Ishikawa (cell line): ENCODE data around the gene RRAD.

Experiments
- CEBPB ChIP-seq: IDR thresholded peaks from 2 replicates; pipeline ENCODE4 v1.6.1; 2012
- CREB1 ChIP-seq: IDR thresholded peaks from 2 replicates; pipeline ENCODE4 v1.6.1; 2012; ENCODE audit warnings: low read depth
- EGR1 ChIP-seq: IDR thresholded peaks from 2 replicates; pipeline ENCODE4 v1.6.1; 2012
- EP300 ChIP-seq: IDR thresholded peaks from 2 replicates; pipeline ENCODE4 v1.6.1; 2012; ENCODE audit warnings: borderline replicate concordance
- NFIC ChIP-seq: IDR thresholded peaks from 2 replicates; pipeline ENCODE4 v1.6.1; 2012
- RAD21 ChIP-seq: IDR thresholded peaks from 2 replicates; pipeline ENCODE4 v1.6.1; 2012; ENCODE audit warnings: low read depth
- TAF1 ChIP-seq: IDR thresholded peaks from 2 replicates; pipeline ENCODE4 v1.6.1; 2012; ENCODE audit warnings: low read depth, mild to moderate bottlenecking
- TCF12 ChIP-seq: IDR thresholded peaks from 2 replicates; pipeline ENCODE4 v1.6.1; 2012; ENCODE audit warnings: low read depth
- YY1 ChIP-seq: IDR thresholded peaks from 2 replicates; pipeline ENCODE4 v1.6.1; 2012; ENCODE audit warnings: low read depth
- TF ChIP-seq, protein P1 (sequence below): IDR thresholded peaks from 2 replicates; pipeline ENCODE4 v1.6.1; 2012
- TF ChIP-seq, protein P2 (sequence below): IDR thresholded peaks from 2 replicates; pipeline ENCODE4 v1.6.1; 2012; ENCODE audit warnings: low read depth, mild to moderate bottlenecking

DNA sequence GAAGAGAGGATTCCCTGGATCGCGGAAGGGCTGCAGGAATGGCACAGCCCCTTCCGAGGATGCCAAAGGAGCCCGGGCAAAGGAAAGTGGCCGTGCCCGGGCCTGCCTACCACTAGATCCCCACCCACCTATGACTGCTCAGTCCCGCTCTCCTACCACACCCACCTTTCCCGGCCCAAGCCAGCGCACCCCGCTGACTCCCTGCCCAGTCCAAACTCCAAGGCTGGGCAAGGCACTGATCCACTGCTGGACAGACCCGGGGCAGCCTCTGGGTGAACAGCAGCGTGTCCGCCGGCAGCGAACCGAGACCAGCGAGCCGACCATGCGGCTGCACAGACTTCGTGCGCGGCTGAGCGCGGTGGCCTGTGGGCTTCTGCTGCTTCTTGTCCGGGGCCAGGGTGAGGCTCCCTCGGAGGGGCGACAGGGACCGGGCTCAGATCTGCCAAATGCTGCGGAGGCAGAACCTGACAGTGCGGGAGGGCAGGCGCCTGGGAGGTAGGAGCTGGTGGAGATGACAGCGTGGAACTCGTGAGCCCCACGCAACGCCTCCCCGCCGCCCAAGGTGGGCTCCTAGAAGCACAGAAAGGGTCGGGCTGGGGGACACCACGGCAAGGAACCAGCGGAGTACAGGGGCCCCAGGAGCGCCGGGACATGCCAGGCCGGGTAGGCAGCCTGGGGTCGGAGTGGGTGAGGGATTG lies 10.1 kb upstream of the RRAD start, which contains the start of gene CES2:
- TF ChIP-seq CEBPB (no peak), YY1 (no peak), TAF1 (no peak), EP300 (no peak), NFIC (no peak), TCF12 (no peak), CREB1 (no peak), EGR1 (no peak), RAD21 (no peak)
- TF ChIP-seq, protein P1, sequence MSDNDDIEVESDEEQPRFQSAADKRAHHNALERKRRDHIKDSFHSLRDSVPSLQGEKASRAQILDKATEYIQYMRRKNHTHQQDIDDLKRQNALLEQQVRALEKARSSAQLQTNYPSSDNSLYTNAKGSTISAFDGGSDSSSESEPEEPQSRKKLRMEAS = no peak
- TF ChIP-seq, protein P2, sequence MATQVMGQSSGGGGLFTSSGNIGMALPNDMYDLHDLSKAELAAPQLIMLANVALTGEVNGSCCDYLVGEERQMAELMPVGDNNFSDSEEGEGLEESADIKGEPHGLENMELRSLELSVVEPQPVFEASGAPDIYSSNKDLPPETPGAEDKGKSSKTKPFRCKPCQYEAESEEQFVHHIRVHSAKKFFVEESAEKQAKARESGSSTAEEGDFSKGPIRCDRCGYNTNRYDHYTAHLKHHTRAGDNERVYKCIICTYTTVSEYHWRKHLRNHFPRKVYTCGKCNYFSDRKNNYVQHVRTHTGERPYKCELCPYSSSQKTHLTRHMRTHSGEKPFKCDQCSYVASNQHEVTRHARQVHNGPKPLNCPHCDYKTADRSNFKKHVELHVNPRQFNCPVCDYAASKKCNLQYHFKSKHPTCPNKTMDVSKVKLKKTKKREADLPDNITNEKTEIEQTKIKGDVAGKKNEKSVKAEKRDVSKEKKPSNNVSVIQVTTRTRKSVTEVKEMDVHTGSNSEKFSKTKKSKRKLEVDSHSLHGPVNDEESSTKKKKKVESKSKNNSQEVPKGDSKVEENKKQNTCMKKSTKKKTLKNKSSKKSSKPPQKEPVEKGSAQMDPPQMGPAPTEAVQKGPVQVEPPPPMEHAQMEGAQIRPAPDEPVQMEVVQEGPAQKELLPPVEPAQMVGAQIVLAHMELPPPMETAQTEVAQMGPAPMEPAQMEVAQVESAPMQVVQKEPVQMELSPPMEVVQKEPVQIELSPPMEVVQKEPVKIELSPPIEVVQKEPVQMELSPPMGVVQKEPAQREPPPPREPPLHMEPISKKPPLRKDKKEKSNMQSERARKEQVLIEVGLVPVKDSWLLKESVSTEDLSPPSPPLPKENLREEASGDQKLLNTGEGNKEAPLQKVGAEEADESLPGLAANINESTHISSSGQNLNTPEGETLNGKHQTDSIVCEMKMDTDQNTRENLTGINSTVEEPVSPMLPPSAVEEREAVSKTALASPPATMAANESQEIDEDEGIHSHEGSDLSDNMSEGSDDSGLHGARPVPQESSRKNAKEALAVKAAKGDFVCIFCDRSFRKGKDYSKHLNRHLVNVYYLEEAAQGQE = no peak
